NCI-H2196 (cell line): ENCODE data around the gene PLCB1.
"Not testable (repeated sequence)": the region's sequence is repeated elsewhere in the genome, so short reads cannot be mapped to it uniquely, and the experiment has no call there.

Experiments
- DNase-seq: peaks from one replicate; lab custom pipeline; 2025; ENCODE audit not compliant: unreplicated experiment; lab: John Stamatoyannopoulos, UW

The PLCB1 gene

GRCh38 chr20:8432435-8433148 is 300.5 kb downstream of the PLCB1 start:
- no peak for DNase-seq

- no peak for DNase-seq
Observed at GRCh38 chr20:8433291-8433690, 301.2 kb downstream of the PLCB1 start.

GRCh38 chr20:8434326-8434876 is 302.3 kb downstream of the PLCB1 start:
- no peak for DNase-seq

GRCh38 chr20:8435285-8436035 is 303.4 kb downstream of the PLCB1 start:
- DNase-seq: no peak

GRCh38 chr20:8436938-8437337 is 304.9 kb downstream of the PLCB1 start:
- not testable (repeated sequence) for DNase-seq

GRCh38 chr20:8438748-8439147 is 306.7 kb downstream of the PLCB1 start:
- no peak for DNase-seq

GRCh38 chr20:8443464-8444072 is 311.5 kb downstream of the PLCB1 start:
- DNase-seq: no peak

- DNase-seq: no peak
Observed at GRCh38 chr20:8447262-8448120, 315.4 kb downstream of the PLCB1 start.

GRCh38 chr20:8449123-8449522 is 317.1 kb downstream of the PLCB1 start:
- no peak for DNase-seq

GRCh38 chr20:8454137-8454712 is 322.2 kb downstream of the PLCB1 start:
- DNase-seq: no peak

- DNase-seq: no peak
Observed at GRCh38 chr20:8456765-8457164, 324.7 kb downstream of the PLCB1 start.

- DNase-seq: no peak
Observed at GRCh38 chr20:8457978-8458377, 325.9 kb downstream of the PLCB1 start.

- DNase-seq: no peak
Observed at GRCh38 chr20:8461186-8461585, 329.1 kb downstream of the PLCB1 start.

- DNase-seq: no peak
Observed at GRCh38 chr20:8464368-8464767, 332.3 kb downstream of the PLCB1 start.

GRCh38 chr20:8466781-8467180 is 334.7 kb downstream of the PLCB1 start:
- not testable (repeated sequence) for DNase-seq

- no peak for DNase-seq
Observed at GRCh38 chr20:8470156-8470555, 338.1 kb downstream of the PLCB1 start.

- DNase-seq: no peak
Observed at GRCh38 chr20:8471465-8471864, 339.4 kb downstream of the PLCB1 start.

GRCh38 chr20:8473459-8473858 is 341.4 kb downstream of the PLCB1 start:
- no peak for DNase-seq

GRCh38 chr20:8474027-8474668 is 342.1 kb downstream of the PLCB1 start:
- DNase-seq: no peak

GRCh38 chr20:8476021-8476420 is 344.0 kb downstream of the PLCB1 start:
- DNase-seq: no peak
